GM12878 (cell line): Measurements from ENCODE around the gene ECT2L. TPM values are rescaled to one million over a fixed set of nuclear protein-coding genes. Genes with fewer than 3 reads are reported as not detected.

Experiments
- ATAC-seq: fragments of 200-7000 bp; cut with Tn5 transposase; 3 replicates; pipeline ENCODE4 v1.9.1; 2020; ENCODE audit warnings: mild to moderate bottlenecking, moderate library complexity
- BruUV-seq: library from RNA; stranded (reverse); fragments of 400-500 nt; replicated peaks from 2 replicates; lab custom pipeline; 2021; lab: Mats Ljungman, UMichigan
- CTCF ChIA-PET: fragments of 300-600 bp; sonication (Branson Sonifier 250); formaldehyde crosslinking; extraction: SDS; loops from one replicate; lab custom pipeline; 2021; ENCODE audit warnings: inconsistent platforms; lab: Yijun Ruan, JAX
- POLR2A ChIA-PET: fragments of 350-600 bp; formaldehyde crosslinking; extraction: SDS; loops from one replicate; lab custom pipeline; 2021; ENCODE audit warnings: inconsistent platforms; lab: Charles Lee
- RAD21 ChIA-PET: fragments of 300-600 bp; sonication (Branson Sonifier 250); formaldehyde crosslinking; loops from one replicate; lab custom pipeline; 2023; ENCODE audit warnings: antibody characterized with exemption; ENCODE audit not compliant: unreplicated experiment; lab: Charles Lee
- SMC1A ChIA-PET: fragments of 300-600 bp; sonication (Branson Sonifier 250); formaldehyde crosslinking; loops from one replicate; lab custom pipeline; 2023; ENCODE audit not compliant: unreplicated experiment, uncharacterized antibody; lab: Charles Lee
- DNase-seq: peaks from one replicate; pipeline ENCODE4 v3.0.0-alpha.2; 2011; ENCODE audit warnings: low read depth, low spot score
- FAIRE-seq: peaks from 3 replicates; lab custom pipeline; 2011; peaks lifted over from hg19 to GRCh38; lab: Jason Lieb, UNC
- H2AFZ ChIP-seq: 2 replicates; pipeline ENCODE4 v1.6.0; 2011; ENCODE audit warnings: low read depth, low read length, control low read depth; ENCODE audit not compliant: control insufficient read depth
- H3K27ac ChIP-seq: 2 replicates; pipeline ENCODE4 v1.5.1; 2011; ENCODE audit warnings: control low read depth; ENCODE audit not compliant: control insufficient read depth, insufficient read depth
- H3K27me3 ChIP-seq, 2 experiments: replicated peaks in 1 of 2; 2 replicates each; pipeline versions ENCODE4 v1.6.0 to v1.6.1; 2011; ENCODE audit warnings: low read length in 1 of 2; ENCODE audit not compliant: control insufficient read depth in 2 of 2, insufficient read depth in 2 of 2
- H3K36me3 ChIP-seq, 2 experiments: 2 replicates each; pipeline ENCODE4 v1.5.1; 2011; ENCODE audit warnings: low read length in 1 of 2; ENCODE audit not compliant: control insufficient read depth in 2 of 2, insufficient read depth in 2 of 2
- H3K4me1 ChIP-seq: 2 replicates; pipeline ENCODE4 v1.6.1; 2011; ENCODE audit warnings: mild to moderate bottlenecking, low read length, moderate library complexity, mixed read lengths; ENCODE audit not compliant: control insufficient read depth, insufficient read depth
- H3K4me2 ChIP-seq: 2 replicates; pipeline ENCODE4 v1.6.0; 2011; ENCODE audit warnings: control low read depth; ENCODE audit not compliant: control insufficient read depth, insufficient read depth
- H3K4me3 ChIP-seq: fragments of 200-600 bp; sonication (generic); 2 replicates; pipeline ENCODE4 v1.5.1; 2016
- H3K79me2 ChIP-seq: 2 replicates; pipeline ENCODE4 v1.6.0; 2011; ENCODE audit warnings: low read length; ENCODE audit not compliant: control insufficient read depth, insufficient read depth
- H3K9ac ChIP-seq: 2 replicates; pipeline ENCODE4 v1.8.0; 2011; ENCODE audit warnings: low read length, control low read depth, mixed read lengths; ENCODE audit not compliant: control insufficient read depth, insufficient read depth
- H3K9me3 ChIP-seq: replicated peaks from 3 replicates; pipeline ENCODE4 v1.5.1; 2011; ENCODE audit warnings: mild to moderate bottlenecking, low read length; ENCODE audit not compliant: control insufficient read depth, insufficient read depth
- H4K20me1 ChIP-seq: 2 replicates; pipeline ENCODE4 v1.6.0; 2011; ENCODE audit not compliant: control insufficient read depth, insufficient read depth
- ATF7 ChIP-seq: fragments of 450-650 bp; IDR thresholded peaks from 2 replicates; pipeline ENCODE4 v1.6.1; 2016; ENCODE audit warnings: low read depth, mild to moderate bottlenecking
- CBX5 ChIP-seq: sonication (generic); IDR thresholded peaks from 2 replicates; pipeline ENCODE4 v1.6.1; 2016; ENCODE audit warnings: low read depth, moderate library complexity, mild to moderate bottlenecking, inconsistent platforms
- FOS ChIP-seq: IDR thresholded peaks from 3 replicates; pipeline ENCODE4 v1.6.1; 2011; ENCODE audit warnings: borderline replicate concordance; ENCODE audit not compliant: insufficient read length; ENCODE audit errors: extremely low read depth
- FOXM1 ChIP-seq: IDR thresholded peaks from 2 replicates; pipeline ENCODE4 v1.6.1; 2012; ENCODE audit warnings: low read depth, mild to moderate bottlenecking, inconsistent platforms, low read length, moderate library complexity
- NFYA ChIP-seq: IDR thresholded peaks from 2 replicates; pipeline ENCODE4 v1.6.1; 2011; ENCODE audit warnings: low read depth, mild to moderate bottlenecking, low read length, improper control_type of control experiment, borderline replicate concordance
- SREBF1 ChIP-seq: IDR thresholded peaks from 2 replicates; pipeline ENCODE4 v1.6.1; 2012; ENCODE audit warnings: mild to moderate bottlenecking, low read length
- TBL1XR1 ChIP-seq: IDR thresholded peaks from 2 replicates; pipeline ENCODE4 v1.6.1; 2012; ENCODE audit warnings: low read depth, low read length, improper control_type of control experiment
- TCF12 ChIP-seq: IDR thresholded peaks from 2 replicates; pipeline ENCODE4 v1.6.1; 2011; ENCODE audit warnings: low read depth, mild to moderate bottlenecking, low read length
- TCF7 ChIP-seq: IDR thresholded peaks from 2 replicates; pipeline ENCODE4 v1.6.1; 2014; ENCODE audit warnings: antibody characterized with exemption, borderline replicate concordance
- ZSCAN29 ChIP-seq: fragments of 450-650 bp; IDR thresholded peaks from 2 replicates; pipeline ENCODE4 v1.6.1; 2017; ENCODE audit warnings: mild to moderate bottlenecking, moderate library complexity
- WGBS: methylation state at CpG from one replicate; pipeline ENCODE4 v1.1.6; 2016; ENCODE audit warnings: low lambda C conversion rate; ENCODE audit not compliant: insufficient replicate concordance, insufficient coverage; ENCODE audit errors: missing lambda C conversion rate; 5-methylcytosine and 5-hydroxymethylcytosine counted together
- in situ Hi-C: fragments of 300-500 bp; cut with MboI; formaldehyde crosslinking; loops from 9 replicates; pipeline ENCODE4 v1.14.3; 2018; ENCODE audit warnings: mixed read lengths
- intact Hi-C: fragments of 100-400 bp; cut with micrococcal nuclease; formaldehyde crosslinking; loops from one replicate; pipeline ENCODE4 v1.14.2; 2022; ENCODE audit not compliant: unreplicated experiment
- polyA plus RNA-seq, 11 experiments: library from polyadenylated mRNA; depleted of rRNA in 4 of 11; unstranded in 6 of 11; stranded (reverse) in 5 of 11; fragments of >200 nt; fragmentation: Nextera tagmentation in 4 of 11; fragmentation: Illumina TruSeq in 1 of 11; extraction: Ambion mirVana in 4 of 11; extraction: Trizol in 1 of 11; gene quantifications; 1 replicate in 1 of 11; 2 replicates in 10 of 11; pipeline versions ENCODE4 v1.2.1 to v1.2.3, GENCODE V29; 2011 to 2016; ENCODE audit warnings: inconsistent platforms in 2 of 11, missing spikeins in 2 of 11, low read depth in 1 of 11
- total RNA-seq, 4 experiments: library from RNA; depleted of rRNA in 3 of 4; stranded (reverse); fragments of >200 nt in 3 of 4; fragmentation: Illumina TruSeq in 1 of 4; extraction: Trizol in 1 of 4; gene quantifications; 2 replicates each; pipeline versions ENCODE4 v1.2.1 to v1.2.3, GENCODE V29; 2013 to 2021
- TF ChIP-seq, protein P1 (sequence below): IDR thresholded peaks from 2 replicates; pipeline ENCODE4 v1.6.1; 2012; ENCODE audit warnings: low read depth, low read length, improper control_type of control experiment

The ECT2L gene
- total and polyA plus RNA-seq, 10 of the 15 experiments (the other 5 are each of a cell fraction or from before 2014, with no cell fraction given) = 0.05 to 0.09 TPM; not detected in 8

DNA sequence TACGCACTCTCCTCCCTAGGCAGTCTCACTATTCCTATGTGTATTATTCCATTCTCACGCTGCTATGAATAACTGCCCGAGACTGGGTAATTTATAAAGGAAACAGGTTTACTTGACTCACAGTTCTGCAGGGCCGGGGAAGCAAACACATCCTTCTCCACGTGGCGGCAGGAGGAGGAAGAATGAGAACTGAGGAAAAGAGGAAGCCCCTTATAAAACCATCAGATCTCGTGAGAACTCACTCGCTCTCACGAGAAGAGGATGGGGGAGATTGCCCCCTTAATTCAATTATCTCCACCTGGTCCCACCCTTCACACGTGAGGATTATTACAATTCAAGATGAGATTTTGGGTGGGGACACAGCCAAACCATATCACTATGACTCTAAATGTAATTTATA is 61.9 kb downstream of the ECT2L start:
- H2AFZ ChIP-seq = no peak overlapping the region
- H3K79me2 ChIP-seq = no peaks in the 10 kb centered on the region
- no peaks in the 10 kb centered on the region; the same call in 1 of the 3 replicates for H3K9me3 ChIP-seq
- H3K4me2 ChIP-seq = no peak overlapping the region
- in situ Hi-C loops = no loop called here
- H3K4me1 ChIP-seq = no peaks in the 10 kb centered on the region
- H3K36me3 ChIP-seq = no peaks in the 10 kb centered on the region
- ChIA-PET POLR2A (no interaction called here), CTCF (interaction anchor here (0.6 kb wide), 1 partner anchor 42 kb away, joined by 3 read pairs; no protein-coding TSS in a partner anchor), SMC1A (interaction anchor here (1.7 kb wide), 1 partner anchor 16 kb away, joined by 4 read pairs; no protein-coding TSS in a partner anchor)
- DNase-seq (no peak), ATAC-seq (no peak)
- intact Hi-C loops = no loop called here
- no TSS peak for BruUV-seq
- H3K9ac ChIP-seq = no peak overlapping the region
- no peak overlapping the region for H3K27ac ChIP-seq
- no peaks in the 10 kb centered on the region for H4K20me1 ChIP-seq
- WGBS = 79% methylated on average over 10 of the region's 10 CpGs
- no peak overlapping the region for H3K4me3 ChIP-seq
- no peak for TF ChIP-seq ZSCAN29
- no peak for TF ChIP-seq ATF7
- no peak for TF ChIP-seq TCF7
- no peak for TF ChIP-seq CBX5
- TF ChIP-seq SREBF1 = no peak
- TF ChIP-seq NFYA = no peak
- no peak for TF ChIP-seq TCF12
- TF ChIP-seq TBL1XR1 = no peak
- TF ChIP-seq FOXM1 = no peak
- TF ChIP-seq FOS = no peak
- TF ChIP-seq, protein P1, sequence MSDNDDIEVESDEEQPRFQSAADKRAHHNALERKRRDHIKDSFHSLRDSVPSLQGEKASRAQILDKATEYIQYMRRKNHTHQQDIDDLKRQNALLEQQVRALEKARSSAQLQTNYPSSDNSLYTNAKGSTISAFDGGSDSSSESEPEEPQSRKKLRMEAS = no peak
- TF ChIP-seq, all 136 proteins: peak for 0
- FAIRE-seq = no peak
- RAD21 ChIA-PET = no interaction called here
- H3K27me3 ChIP-seq = no peaks in the 10 kb centered on the region
